Measurements from ENCODE around the gene ITIH4. TPM values are rescaled to one million over a fixed set of nuclear protein-coding genes. Genes with fewer than 3 reads are reported as not detected.
"Not testable (repeated sequence)": the region's sequence is repeated elsewhere in the genome, so short reads cannot be mapped to it uniquely, and the experiment has no call there.

Gene ITIH4
- total RNA-seq, 1 experiment from 2014 or later = 0.40 TPM

- DNase-seq (ENCODE audit: low read depth) = no peak
Observed at GRCh38 chr3:52783211-52783555, 47.3 kb downstream of the ITIH4 start.

- no peak for DNase-seq (ENCODE audit: low read depth)
Observed at GRCh38 chr3:52782412-52783210, 47.9 kb downstream of the ITIH4 start.

DNA sequence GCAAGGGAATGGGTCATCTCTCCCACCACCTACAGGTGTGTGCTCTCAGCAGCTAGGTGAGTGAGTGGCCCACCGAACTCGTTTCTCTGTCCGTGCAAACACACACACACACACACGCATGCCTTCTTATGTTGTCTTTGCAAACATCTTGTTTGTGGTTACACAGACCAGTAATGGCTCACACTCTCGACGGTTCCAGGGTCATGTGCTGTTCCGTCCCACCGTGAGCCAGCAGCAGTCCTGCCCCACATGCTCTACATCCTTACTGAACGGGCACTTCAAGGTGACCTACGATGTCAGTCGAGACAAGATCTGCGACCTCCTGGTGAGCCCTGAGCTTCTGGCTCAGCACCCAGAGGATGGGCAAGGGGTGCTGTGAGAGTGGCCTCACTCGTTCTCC is 48.7 kb downstream of the ITIH4 start:
- no peak for DNase-seq (ENCODE audit: low read depth)

DNA sequence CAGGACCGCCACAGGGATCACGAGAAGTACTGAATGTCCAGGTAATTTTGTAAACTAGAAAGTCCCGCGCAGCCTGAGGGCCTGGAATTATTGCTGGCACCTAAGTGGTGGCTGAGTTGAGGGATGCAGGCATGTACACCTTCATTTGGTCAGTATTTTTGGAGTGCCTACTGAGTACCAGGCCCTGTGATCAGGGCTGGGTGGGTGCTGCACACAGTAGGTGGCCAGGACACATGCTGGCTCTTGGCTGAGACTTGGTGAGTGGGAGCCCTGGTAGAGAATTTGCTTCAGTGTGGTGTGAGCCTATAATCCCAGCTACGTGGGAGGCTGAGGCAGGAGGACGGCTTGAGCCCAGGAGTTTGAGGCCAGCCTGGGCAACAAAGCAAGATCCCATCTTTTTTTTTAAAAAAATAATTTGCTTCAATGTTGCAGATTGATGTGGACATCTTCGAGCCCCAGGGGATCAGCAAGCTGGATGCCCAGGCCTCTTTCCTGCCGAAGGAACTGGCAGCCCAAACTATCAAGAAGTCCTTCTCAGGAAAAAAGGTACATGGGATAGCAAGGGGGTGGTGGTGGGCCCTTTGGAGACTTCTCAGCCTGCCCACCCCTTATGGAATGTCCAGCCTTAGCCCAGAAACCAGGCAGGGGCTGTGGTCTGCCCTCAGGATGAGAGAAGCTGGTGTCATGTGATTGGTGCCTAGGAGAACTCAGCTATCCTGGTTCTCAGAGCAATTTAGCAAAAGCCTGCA is 50.5 kb downstream of the ITIH4 start:
- DNase-seq (ENCODE audit: low read depth) = no peak

- DNase-seq (ENCODE audit: low read depth) = no peak
Observed at GRCh38 chr3:52779011-52779836, 51.2 kb downstream of the ITIH4 start.

DNA sequence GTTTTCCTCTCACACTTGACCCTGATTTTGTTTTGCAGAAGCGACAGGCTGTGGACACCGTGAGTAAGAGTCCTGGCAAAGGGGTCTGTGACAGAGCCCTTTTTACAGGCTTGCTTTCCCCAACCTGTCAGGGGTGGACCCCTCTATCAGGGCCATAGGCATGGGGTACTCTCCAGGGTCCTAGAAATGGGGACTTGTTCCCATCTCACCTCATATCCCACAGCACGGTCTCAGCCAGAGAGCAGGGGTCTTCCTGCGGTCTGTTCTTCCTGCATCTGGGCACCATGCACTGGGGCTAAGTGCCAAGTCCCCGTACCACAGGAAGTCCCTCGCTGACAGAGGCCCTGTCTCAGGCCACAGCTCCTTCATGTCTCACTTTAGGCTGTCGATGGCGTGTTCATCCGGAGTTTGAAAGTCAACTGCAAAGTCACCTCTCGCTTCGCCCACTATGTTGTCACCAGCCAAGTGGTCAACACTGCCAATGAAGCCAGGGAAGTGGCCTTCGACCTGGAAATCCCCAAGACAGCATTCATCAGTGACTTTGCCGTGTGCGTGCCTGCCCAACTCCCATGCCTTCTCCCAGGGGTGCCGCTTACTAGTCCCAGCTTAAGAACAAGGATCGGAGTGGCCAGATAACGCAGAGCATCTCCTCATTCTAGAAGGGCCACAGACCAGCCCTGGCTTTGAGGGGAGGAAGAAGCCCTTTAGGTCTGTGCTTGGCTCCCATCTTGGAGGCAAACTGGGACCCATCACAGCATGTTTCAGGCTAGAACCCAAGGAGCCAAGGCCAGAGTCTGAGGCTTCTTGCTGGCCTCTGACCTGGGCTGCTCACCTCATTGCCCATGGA is 52.3 kb downstream of the ITIH4 start:
- no peak for DNase-seq (ENCODE audit: low read depth)

DNA sequence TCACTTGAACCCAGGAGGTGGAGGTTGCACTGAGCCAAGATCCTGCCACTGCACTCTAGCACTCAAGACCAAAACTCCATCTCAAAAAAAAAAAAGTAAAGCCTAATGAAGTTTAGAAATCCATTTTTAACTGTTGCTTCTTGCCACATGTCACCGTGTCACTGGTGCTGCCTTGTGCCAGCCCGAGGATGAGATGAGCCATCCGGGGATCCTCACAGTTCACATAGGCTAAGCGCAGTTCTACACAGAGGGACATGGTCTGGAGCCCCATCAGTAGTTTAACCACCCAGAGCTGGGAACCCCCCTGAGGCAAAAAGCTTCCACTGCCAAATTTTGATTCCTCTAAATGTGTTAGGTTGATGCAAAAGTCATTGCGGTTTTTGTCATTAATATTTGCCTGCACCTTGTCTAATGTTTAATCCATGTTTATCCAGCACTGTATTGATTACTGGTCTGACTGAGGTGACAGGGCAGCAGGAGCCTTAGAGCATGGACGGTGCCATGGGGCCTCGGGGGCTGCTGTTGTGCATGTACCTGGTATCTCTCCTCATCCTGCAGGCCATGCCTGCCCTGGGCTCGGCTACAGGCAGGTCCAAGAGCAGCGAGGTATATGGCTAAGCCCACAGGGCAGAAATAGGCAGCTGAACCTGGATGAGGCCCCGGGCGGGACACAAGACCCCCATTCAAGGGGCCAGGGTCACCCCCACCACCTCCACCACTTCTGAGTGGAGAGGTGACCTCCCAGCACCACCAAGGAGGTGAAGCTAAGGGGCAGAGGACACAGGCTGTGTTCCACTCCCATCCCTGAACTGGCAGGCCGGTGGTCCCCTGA is 53.1 kb downstream of the ITIH4 start, which contains the start of gene ITIH1:
TSS of gene ITIH1 (plus strand) at position 473 of the 832 bp plus-strand sequence. CDS start at position 490, 17 bp downstream.
- no peak for DNase-seq (ENCODE audit: low read depth)

DNA sequence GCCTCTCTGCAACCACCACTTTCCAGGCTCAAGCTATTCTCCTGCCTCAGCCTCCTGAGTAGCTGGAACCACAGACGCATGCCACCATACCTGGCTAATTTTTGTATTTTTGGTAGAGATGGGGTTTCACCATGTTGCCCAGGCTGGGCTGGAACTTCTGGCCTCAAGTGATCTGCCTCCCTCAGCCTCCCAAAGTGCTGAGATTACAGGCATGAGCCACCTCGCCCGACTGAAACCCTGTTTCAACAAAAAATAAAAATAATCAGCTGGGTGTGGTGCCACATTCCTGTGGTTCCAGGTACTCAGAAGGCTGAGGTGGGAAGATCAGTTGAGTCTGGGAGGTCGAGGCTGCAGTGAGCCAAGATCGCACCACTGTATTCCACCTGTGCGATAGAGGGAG is 54.0 kb downstream of the ITIH4 start:
- not testable (repeated sequence) for DNase-seq (ENCODE audit: low read depth)

GRCh38 chr3:52775877-52776276 is 54.6 kb downstream of the ITIH4 start:
- DNase-seq (ENCODE audit: low read depth) = no peak

- no peak for DNase-seq (ENCODE audit: low read depth)
Observed at GRCh38 chr3:52774901-52775864, 55.3 kb downstream of the ITIH4 start.

DNA sequence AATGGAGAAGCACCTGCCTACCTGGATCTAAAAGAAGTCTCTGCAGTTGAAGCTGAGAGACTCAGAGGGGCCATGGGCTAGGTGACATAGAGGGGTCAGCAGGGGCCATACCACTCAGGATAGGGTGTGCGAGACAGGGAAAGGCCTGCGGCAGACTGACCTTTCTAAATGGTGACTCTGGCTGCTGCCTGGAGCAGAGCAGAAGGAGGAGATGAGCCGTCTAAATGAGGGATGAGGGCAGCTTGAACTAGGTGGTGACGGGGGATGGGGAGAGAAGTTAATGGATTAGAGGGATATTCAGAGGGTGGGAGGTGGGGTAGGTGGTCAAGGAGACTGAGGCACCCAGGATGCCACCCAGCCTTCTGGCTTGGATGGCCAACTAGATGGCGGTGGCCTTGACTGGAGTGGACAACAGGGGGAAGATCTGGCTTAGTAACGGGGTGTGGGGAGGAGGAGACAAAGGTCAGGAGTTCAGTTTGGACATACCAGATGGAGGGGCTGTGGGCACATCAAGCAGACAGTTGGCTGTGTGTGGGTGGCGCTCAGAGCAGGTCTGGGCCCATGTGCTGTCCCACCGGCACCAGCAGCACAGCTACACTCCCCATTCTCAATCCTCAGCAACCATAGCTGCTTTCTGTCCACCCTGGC is 56.3 kb downstream of the ITIH4 start:
- DNase-seq (ENCODE audit: low read depth) = no peak

DNA sequence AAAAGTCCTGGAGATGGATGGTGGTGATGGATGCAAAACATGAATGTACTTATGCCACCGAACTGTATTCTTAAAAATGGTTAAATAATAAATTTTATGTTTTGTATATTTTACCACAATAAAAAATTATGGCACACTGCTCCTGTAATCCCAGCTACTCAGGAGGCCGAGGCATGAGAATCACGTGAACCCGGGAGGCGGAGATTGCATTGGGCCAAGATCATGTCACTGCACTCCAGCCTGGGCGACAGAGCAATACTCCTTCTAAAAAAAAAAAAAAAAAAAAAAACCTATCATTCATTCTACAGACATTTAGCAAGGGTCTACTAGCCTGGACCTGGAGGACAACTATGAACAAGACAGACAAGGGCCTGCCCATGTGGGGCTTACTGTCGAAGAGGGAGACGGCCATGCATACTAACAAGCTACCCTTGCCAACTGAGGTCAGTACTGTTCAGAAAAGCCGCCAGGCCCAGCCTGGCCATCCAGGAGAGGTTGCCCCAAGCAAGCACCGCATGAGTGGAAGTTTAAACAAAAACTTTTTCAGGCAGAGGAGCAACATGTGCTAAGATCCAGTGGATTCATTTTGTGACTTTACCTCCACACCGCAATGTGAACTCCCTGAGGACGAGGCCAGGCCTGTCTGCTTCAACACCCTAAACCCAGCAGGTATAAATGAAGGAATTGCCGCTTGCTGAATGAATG is 57.0 kb downstream of the ITIH4 start:
- DNase-seq (ENCODE audit: low read depth) = no peak

DNA sequence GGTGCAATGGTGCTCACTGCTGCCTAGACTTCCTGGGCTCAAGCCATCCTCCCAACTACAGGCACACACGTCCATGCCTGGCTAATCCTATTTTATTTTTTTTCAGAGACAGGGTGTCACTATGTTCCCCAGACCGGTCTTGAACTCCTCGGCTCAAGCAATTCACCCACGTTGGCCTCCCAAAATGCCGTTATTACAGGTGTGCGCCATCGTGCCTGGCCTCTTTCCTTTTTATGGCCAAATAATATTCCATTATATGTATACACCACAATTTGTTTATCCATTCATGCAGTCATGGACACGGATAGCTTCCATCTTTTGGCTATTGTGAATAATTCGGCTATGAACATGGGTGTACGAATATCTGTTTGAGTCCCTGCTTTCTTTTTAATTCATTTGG is 58.8 kb downstream of the ITIH4 start:
- DNase-seq (ENCODE audit: low read depth) = no peak

GRCh38 chr3:52771334-52771681 is 59.2 kb downstream of the ITIH4 start:
- no peak for DNase-seq (ENCODE audit: low read depth)

DNA sequence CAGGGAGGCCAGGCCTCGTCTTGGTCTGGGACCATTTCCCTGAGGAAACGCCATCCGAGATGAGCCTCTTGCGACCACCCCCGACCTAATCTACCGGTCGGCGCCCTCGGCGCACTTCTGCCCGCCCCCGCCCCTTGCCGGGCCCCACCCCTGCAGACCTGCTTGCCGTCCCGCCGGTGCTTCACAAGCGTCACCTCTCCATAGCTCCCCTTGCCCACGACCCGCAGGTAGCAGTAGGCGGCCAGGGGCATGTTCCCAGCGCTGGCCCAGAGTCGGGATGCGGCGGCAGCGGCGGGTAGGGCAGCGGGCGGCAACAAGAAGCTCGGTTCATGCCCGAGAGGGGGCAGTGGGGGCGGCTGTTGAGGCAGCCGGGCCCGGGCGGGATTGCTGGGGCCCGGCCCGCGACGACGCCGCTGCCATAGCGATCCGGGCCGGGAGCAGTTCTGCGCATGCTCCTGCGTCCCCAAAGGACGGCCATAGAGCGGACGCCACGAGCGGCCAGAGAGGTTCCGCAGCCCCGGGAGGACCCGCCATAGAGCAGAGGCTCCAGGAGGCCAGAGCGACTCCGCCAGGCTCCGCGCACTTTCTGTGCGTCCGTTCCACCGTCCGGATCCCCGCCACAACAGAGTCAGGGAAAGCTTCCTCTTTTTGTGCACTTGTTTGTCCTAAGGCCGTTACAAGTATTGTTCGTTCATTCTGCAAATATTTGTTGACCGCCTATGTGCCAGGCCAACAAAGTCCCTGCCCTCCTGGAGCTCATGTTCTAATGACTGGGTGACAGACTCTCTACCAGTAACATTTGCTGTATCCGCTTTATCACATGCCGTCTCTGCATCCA is 59.8 kb downstream of the ITIH4 start, which contains the start of gene NEK4:
TSS of gene NEK4 (minus strand) at position 445 of the 838 bp plus-strand sequence. CDS start at position 251, 194 bp downstream.
- DNase-seq (ENCODE audit: low read depth) = peak; percentile 92

- no peak for DNase-seq (ENCODE audit: low read depth)
Observed at GRCh38 chr3:52769786-52770455, 60.6 kb downstream of the ITIH4 start.

DNA sequence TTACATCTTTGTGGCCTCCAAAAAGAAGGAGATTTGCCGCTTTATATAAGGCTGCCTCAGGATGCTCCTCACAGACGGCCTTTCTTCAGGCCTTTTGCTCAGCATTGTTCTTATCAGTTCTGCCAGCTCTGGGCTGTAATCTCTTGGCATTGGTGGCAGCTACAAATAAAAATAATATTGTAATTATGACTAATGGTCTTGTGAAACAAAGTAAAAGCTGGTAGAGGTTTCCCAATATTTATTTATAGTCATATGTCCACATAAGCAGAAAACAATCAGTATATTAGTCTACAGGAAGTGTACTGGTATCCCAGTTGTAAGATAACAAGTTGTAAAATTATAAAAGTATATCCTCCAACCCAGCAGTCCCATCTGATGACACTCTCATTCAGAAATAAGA is 67.0 kb downstream of the ITIH4 start:
- DNase-seq (ENCODE audit: low read depth) = no peak

All from Daoy (cell line).